Measurements from ENCODE around the gene GDAP1L1. TPM values are rescaled to one million over a fixed set of nuclear protein-coding genes. Genes with fewer than 3 reads are reported as not detected.

GDAP1L1 gene
- total RNA-seq, 2 donors from 2014 or later: 1.2 TPM; not detected in 1

DNA sequence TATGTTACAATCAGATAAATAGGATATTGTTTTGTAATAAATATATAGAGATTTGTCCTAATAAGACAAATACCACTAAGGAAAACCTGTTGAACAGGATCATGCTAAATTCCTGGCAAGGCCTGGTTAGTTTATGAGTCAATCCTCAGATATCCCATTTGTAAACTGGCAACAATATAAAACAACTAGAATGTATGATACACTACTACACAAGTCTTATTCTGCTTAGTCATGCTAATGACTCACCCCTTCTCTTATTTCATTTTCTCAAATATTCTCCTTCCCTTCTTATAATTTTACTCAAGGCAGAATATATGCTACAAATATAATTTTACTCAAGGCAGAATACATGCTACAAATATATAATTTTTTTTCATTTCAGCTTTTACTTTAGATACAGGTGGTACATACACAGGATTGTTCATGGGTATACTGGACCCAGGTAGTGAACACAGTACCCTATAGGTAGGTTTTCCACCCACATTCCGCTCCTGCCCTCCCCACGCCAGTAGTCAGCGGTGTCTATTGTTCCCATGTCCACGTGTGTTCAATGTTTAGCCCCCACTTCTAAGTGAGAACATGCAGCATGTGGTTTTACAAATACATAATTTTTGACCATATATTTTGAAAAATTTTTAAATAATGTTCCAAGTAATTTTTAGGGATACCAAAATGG is 42.8 kb upstream of the GDAP1L1 start:
- peak; percentile 1 for DNase-seq (ENCODE audit: low spot score)
- no peak for TF ChIP-seq CTCF (IDR thresholded peaks at IDR 0.05)
- Histone ChIP-seq H3K4me1 (peaks cover 0 to 61% of the 10 kb centered on the region in 2 donors), H3K27me3 (no peaks in the 10 kb centered on the region), H3K9me3 (no peaks in the 10 kb centered on the region), H3K27ac (peak overlapping the region; percentile 41 to 78), H3K36me3 (peaks cover 37% of the 10 kb centered on the region), H3K4me3 (no peak overlapping the region)

DNA sequence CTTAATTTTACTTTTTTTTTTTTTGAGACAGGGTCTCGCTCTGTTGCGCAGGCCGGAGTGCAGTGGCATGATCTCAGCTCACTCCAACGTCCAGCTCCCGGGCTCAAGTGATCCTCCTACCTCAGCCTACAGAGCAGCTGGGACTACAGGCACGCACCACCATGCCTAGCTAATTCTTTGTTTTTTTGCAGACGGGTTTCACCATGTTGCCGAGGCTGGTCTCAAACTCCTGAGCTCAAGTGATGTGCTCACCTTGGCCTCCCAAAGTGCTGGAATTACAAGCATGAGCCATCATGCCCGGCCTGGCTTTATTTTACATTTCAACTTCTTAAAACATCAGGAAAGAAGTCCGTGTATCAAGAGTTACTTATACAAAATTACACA is 42.3 kb upstream of the GDAP1L1 start:
- Histone ChIP-seq H3K27ac (peak overlapping the region; percentile 41 to 78), H3K36me3 (peaks cover 32% of the 10 kb centered on the region), H3K4me3 (no peak overlapping the region), H3K4me1 (peaks cover 0 to 65% of the 10 kb centered on the region in 2 donors), H3K9me3 (no peaks in the 10 kb centered on the region), H3K27me3 (no peaks in the 10 kb centered on the region)
- TF ChIP-seq CTCF (IDR thresholded peaks at IDR 0.05): no peak
- DNase-seq (ENCODE audit: low spot score): peak; percentile 56

DNA sequence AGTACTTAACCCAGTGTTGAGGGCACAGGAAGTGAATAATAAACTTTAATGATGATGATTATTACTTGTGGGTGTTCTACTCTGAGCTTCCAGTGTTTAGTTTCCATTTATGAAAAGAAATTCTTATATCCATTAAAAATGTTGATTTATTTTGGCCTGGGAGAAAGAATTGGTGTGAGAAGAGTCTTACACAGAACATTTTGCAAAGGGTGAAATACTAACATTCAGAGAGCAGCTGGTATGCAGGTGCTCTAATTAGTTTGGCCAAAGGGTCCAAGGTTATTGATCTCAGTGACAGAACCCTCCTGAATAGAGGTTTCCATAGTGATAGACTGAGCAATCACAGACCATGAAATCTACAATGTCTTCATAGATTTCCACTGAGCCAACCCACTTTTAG is 41.0 kb upstream of the GDAP1L1 start:
- H3K4me1 ChIP-seq: peaks cover 0 to 65% of the 10 kb centered on the region in 2 donors
- no peaks in the 10 kb centered on the region for H3K9me3 ChIP-seq
- H3K4me3 ChIP-seq: no peak overlapping the region
- H3K27ac ChIP-seq: peak overlapping the region; percentile 17 to 99
- H3K27me3 ChIP-seq: no peaks in the 10 kb centered on the region
- DNase-seq (ENCODE audit: low spot score): no peak
- peaks cover 20% of the 10 kb centered on the region for H3K36me3 ChIP-seq
- TF ChIP-seq CTCF (IDR thresholded peaks at IDR 0.05): no peak

- TF ChIP-seq CTCF (IDR thresholded peaks at IDR 0.05): no peak
- Histone ChIP-seq H3K27ac (peak overlapping the region; percentile 94 to 99), H3K27me3 (no peaks in the 10 kb centered on the region), H3K9me3 (no peaks in the 10 kb centered on the region), H3K36me3 (peaks cover 9% of the 10 kb centered on the region), H3K4me1 (peaks cover 0 to 70% of the 10 kb centered on the region in 2 donors), H3K4me3 (no peak overlapping the region)
- no peak for DNase-seq (ENCODE audit: low spot score)
Observed at GRCh38 chr20:44207126-44207723, 39.9 kb upstream of the GDAP1L1 start.

DNA sequence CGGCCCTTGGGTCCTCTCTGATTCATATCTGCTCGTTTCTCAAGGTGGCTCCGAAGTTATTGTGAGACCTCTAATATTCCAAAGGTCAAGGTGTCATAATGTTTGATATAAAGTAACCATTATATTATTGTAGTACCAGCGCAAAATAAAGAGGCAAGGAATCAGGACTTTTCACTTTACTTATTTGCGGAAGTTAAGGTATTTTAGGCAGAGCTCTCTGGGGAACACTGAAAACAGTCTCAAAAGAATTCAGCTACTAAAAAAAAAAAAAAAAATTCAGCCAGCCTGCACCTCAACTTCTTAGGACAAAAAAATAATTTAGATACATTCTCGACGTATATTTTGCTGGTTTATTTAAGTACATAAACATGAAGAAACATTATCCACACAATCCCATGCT is 38.9 kb upstream of the GDAP1L1 start:
- no peaks in the 10 kb centered on the region for H3K27me3 ChIP-seq
- H3K4me1 ChIP-seq: peaks cover 0 to 71% of the 10 kb centered on the region in 2 donors
- DNase-seq (ENCODE audit: low spot score): peak; percentile 18
- H3K9me3 ChIP-seq: no peaks in the 10 kb centered on the region
- peak overlapping the region; percentile 94 to 99 for H3K27ac ChIP-seq
- no peak for TF ChIP-seq CTCF (IDR thresholded peaks at IDR 0.05)
- peak overlapping the region in 1 of 2 donors; percentile 94 for H3K4me3 ChIP-seq
- peaks cover 7% of the 10 kb centered on the region for H3K36me3 ChIP-seq

Data from right atrium auricular region (tissue), 2 donors.